GM11168 (cell line): ENCODE data around the gene DOLPP1.

Source experiments
- in situ Hi-C: fragments of 300-500 bp; cut with MboI; formaldehyde crosslinking; loops from one replicate; pipeline ENCODE4 v1.12.0; 2022; ENCODE audit warnings: low sequenced_read_pairs; ENCODE audit not compliant: unreplicated experiment

Gene DOLPP1

GRCh38 chr9:129063061-129063460 lies 17.9 kb upstream of the DOLPP1 start:
- in situ Hi-C loops: no loop called here

- in situ Hi-C loops: no loop called here
Observed at GRCh38 chr9:129064499-129064908, 16.4 kb upstream of the DOLPP1 start.

- in situ Hi-C loops: no loop called here
Observed at GRCh38 chr9:129068110-129068509, 12.8 kb upstream of the DOLPP1 start.

GRCh38 chr9:129068990-129069861 lies 11.7 kb upstream of the DOLPP1 start:
- in situ Hi-C loops: no loop called here

- in situ Hi-C loops: no loop called here
Observed at GRCh38 chr9:129069862-129070641, 10.9 kb upstream of the DOLPP1 start.

GRCh38 chr9:129070696-129071525 lies 10.0 kb upstream of the DOLPP1 start:
- in situ Hi-C loops: no loop called here

- in situ Hi-C loops: no loop called here
Observed at GRCh38 chr9:129071526-129072126, 9.3 kb upstream of the DOLPP1 start.

GRCh38 chr9:129072171-129072570 lies 8.7 kb upstream of the DOLPP1 start:
- in situ Hi-C loops: no loop called here

- in situ Hi-C loops: no loop called here
Observed at GRCh38 chr9:129073404-129073803, 7.5 kb upstream of the DOLPP1 start.

- in situ Hi-C loops: no loop called here
Observed at GRCh38 chr9:129074106-129074505, 6.8 kb upstream of the DOLPP1 start.

GRCh38 chr9:129075996-129076639 lies 4.8 kb upstream of the DOLPP1 start:
- in situ Hi-C loops: no loop called here

GRCh38 chr9:129076640-129077037 lies 4.3 kb upstream of the DOLPP1 start:
- in situ Hi-C loops: no loop called here

- in situ Hi-C loops: no loop called here
Observed at GRCh38 chr9:129077236-129077635, 3.7 kb upstream of the DOLPP1 start.

- in situ Hi-C loops: no loop called here
Observed at GRCh38 chr9:129078691-129079503, 2.0 kb upstream of the DOLPP1 start.

GRCh38 chr9:129079829-129080228 lies 1.1 kb upstream of the DOLPP1 start:
- in situ Hi-C loops: no loop called here

- in situ Hi-C loops: no loop called here
Observed at GRCh38 chr9:129080298-129080600, 662 bp upstream of the DOLPP1 start.

- in situ Hi-C loops: no loop called here
Observed at GRCh38 chr9:129081388-129081904, 535 bp downstream of the DOLPP1 start.

GRCh38 chr9:129084087-129084486 lies 3.2 kb downstream of the DOLPP1 start:
- in situ Hi-C loops: no loop called here

- in situ Hi-C loops: no loop called here
Observed at GRCh38 chr9:129089246-129089645, 8.3 kb downstream of the DOLPP1 start.
